ENCODE results near the gene MCM10. TPM values are rescaled to one million over a fixed set of nuclear protein-coding genes. Genes with fewer than 3 reads are reported as not detected.

The MCM10 gene
- total RNA-seq, 2 experiments from 2014 or later = 90.8 to 90.9 TPM

GRCh38 chr10:13161857-13162271 lies 506 bp downstream of the MCM10 start:
- ChIA-PET POLR2A (interaction anchor here (0.5 to 1.2 kb wide), 8 partner anchors 19 to 458 kb away, joined by 3 to 5 read pairs (median 3); partner anchors contain the start of genes OPTN and PHYH), CTCF (interaction anchor here (0.6 to 3.0 kb wide), 5 partner anchors 14 to 142 kb away, joined by 3 to 24 read pairs (median 4); partner anchors contain the start of gene PHYH)

- ChIA-PET POLR2A (no interaction called here), CTCF (no interaction called here)
These were observed 2.5 kb downstream of the MCM10 start for GRCh38 chr10:13163859-13164258.

GRCh38 chr10:13165177-13165576 lies 3.8 kb downstream of the MCM10 start:
- CTCF ChIA-PET = no interaction called here
- POLR2A ChIA-PET = no interaction called here

GRCh38 chr10:13167568-13167967 lies 6.2 kb downstream of the MCM10 start:
- POLR2A ChIA-PET = no interaction called here
- CTCF ChIA-PET = interaction anchor here (0.6 kb wide), 1 partner anchor 60 kb away, joined by 5 read pairs; no protein-coding TSS in a partner anchor

GRCh38 chr10:13168781-13169180 lies 7.4 kb downstream of the MCM10 start:
- POLR2A ChIA-PET = no interaction called here
- CTCF ChIA-PET = interaction anchor here (0.7 kb wide), 1 partner anchor 30 kb away, joined by 3 read pairs; no protein-coding TSS in a partner anchor

- POLR2A ChIA-PET = no interaction called here
- CTCF ChIA-PET = no interaction called here
These were observed 12.3 kb downstream of the MCM10 start for GRCh38 chr10:13173616-13174015.

- ChIA-PET CTCF (no interaction called here), POLR2A (interaction anchor here (1.0 kb wide), 1 partner anchor 19 kb away, joined by 3 read pairs; the partner anchor contains the start of gene MCM10)
These were observed 19.4 kb downstream of the MCM10 start for GRCh38 chr10:13180788-13181187.

GRCh38 chr10:13182424-13182823 lies 21.1 kb downstream of the MCM10 start:
- ChIA-PET CTCF (interaction anchor here (0.5 kb wide), 1 partner anchor 595 kb away, joined by 3 read pairs; no protein-coding TSS in a partner anchor), POLR2A (no interaction called here)

GRCh38 chr10:13183625-13184024 lies 22.3 kb downstream of the MCM10 start:
- POLR2A ChIA-PET = no interaction called here
- CTCF ChIA-PET = no interaction called here

GRCh38 chr10:13184276-13184675 lies 22.9 kb downstream of the MCM10 start:
- CTCF ChIA-PET = no interaction called here
- POLR2A ChIA-PET = no interaction called here

- CTCF ChIA-PET = no interaction called here
- POLR2A ChIA-PET = no interaction called here
These were observed 23.6 kb downstream of the MCM10 start for GRCh38 chr10:13184730-13185514.

- CTCF ChIA-PET = no interaction called here
- POLR2A ChIA-PET = no interaction called here
These were observed 25.8 kb downstream of the MCM10 start for GRCh38 chr10:13187135-13187534.

GRCh38 chr10:13188593-13188992 lies 27.2 kb downstream of the MCM10 start:
- POLR2A ChIA-PET = no interaction called here

GRCh38 chr10:13189961-13190360 lies 28.6 kb downstream of the MCM10 start:
- POLR2A ChIA-PET = no interaction called here
- CTCF ChIA-PET = no interaction called here

More at GRCh38 chr10:13188593-13188992, 27.2 kb downstream of the MCM10 start:
- CTCF ChIA-PET = interaction anchor here (0.6 to 0.7 kb wide), 2 partner anchors 16 to 128 kb away, joined by 3 to 4 read pairs; no protein-coding TSS in a partner anchor

GRCh38 chr10:13190816-13191215 lies 29.5 kb downstream of the MCM10 start:
- CTCF ChIA-PET = no interaction called here
- POLR2A ChIA-PET = no interaction called here

- ChIA-PET CTCF (no interaction called here), POLR2A (no interaction called here)
These were observed 30.0 kb downstream of the MCM10 start for GRCh38 chr10:13191362-13191761.

- POLR2A ChIA-PET = no interaction called here
These were observed 32.3 kb downstream of the MCM10 start for GRCh38 chr10:13193637-13194036.

GRCh38 chr10:13195016-13195415 lies 33.7 kb downstream of the MCM10 start:
- ChIA-PET POLR2A (no interaction called here), CTCF (no interaction called here)

More at GRCh38 chr10:13193637-13194036, 32.3 kb downstream of the MCM10 start:
- CTCF ChIA-PET = no interaction called here

- POLR2A ChIA-PET = no interaction called here
- CTCF ChIA-PET = no interaction called here
These were observed 39.8 kb downstream of the MCM10 start for GRCh38 chr10:13201132-13201531.

GRCh38 chr10:13206091-13206490 lies 44.7 kb downstream of the MCM10 start:
- ChIA-PET POLR2A (no interaction called here), CTCF (no interaction called here)
